ENCODE measurements around the gene TFDP1.

TFDP1 gene

GRCh38 chr13:113564331-113565023 is 20.1 kb upstream of the TFDP1 start:
- in situ Hi-C loops (cut with MboI; ENCODE audit: low pct_unique_long_range_greater_than_20kb, low sequenced_read_pairs) = no loop called here
- DNase-seq = no peak

GRCh38 chr13:113565526-113566226 is 18.9 kb upstream of the TFDP1 start:
- in situ Hi-C loops (cut with MboI; ENCODE audit: low pct_unique_long_range_greater_than_20kb, low sequenced_read_pairs) = no loop called here
- DNase-seq = no peak

GRCh38 chr13:113566227-113566561 is 18.4 kb upstream of the TFDP1 start:
- no peak for DNase-seq
- in situ Hi-C loops (cut with MboI; ENCODE audit: low pct_unique_long_range_greater_than_20kb, low sequenced_read_pairs) = no loop called here

GRCh38 chr13:113567681-113568080 is 16.9 kb upstream of the TFDP1 start:
- in situ Hi-C loops (cut with MboI; ENCODE audit: low pct_unique_long_range_greater_than_20kb, low sequenced_read_pairs) = no loop called here
- DNase-seq = no peak

GRCh38 chr13:113573065-113573464 is 11.5 kb upstream of the TFDP1 start:
- in situ Hi-C loops (cut with MboI; ENCODE audit: low pct_unique_long_range_greater_than_20kb, low sequenced_read_pairs) = no loop called here
- DNase-seq = no peak

GRCh38 chr13:113576597-113576996 is 8.0 kb upstream of the TFDP1 start:
- no peak for DNase-seq
- in situ Hi-C loops (cut with MboI; ENCODE audit: low pct_unique_long_range_greater_than_20kb, low sequenced_read_pairs) = no loop called here

GRCh38 chr13:113577881-113578435 is 6.6 kb upstream of the TFDP1 start:
- DNase-seq = no peak
- in situ Hi-C loops (cut with MboI; ENCODE audit: low pct_unique_long_range_greater_than_20kb, low sequenced_read_pairs) = no loop called here

- DNase-seq = no peak
- in situ Hi-C loops (cut with MboI; ENCODE audit: low pct_unique_long_range_greater_than_20kb, low sequenced_read_pairs) = no loop called here
Measured at GRCh38 chr13:113579686-113580085, 4.9 kb upstream of the TFDP1 start.

- in situ Hi-C loops (cut with MboI; ENCODE audit: low pct_unique_long_range_greater_than_20kb, low sequenced_read_pairs) = no loop called here
- no peak for DNase-seq
Measured at GRCh38 chr13:113581871-113582270, 2.7 kb upstream of the TFDP1 start.

GRCh38 chr13:113582841-113583631 is 1.5 kb upstream of the TFDP1 start:
- in situ Hi-C loops (cut with MboI; ENCODE audit: low pct_unique_long_range_greater_than_20kb, low sequenced_read_pairs) = no loop called here
- DNase-seq = no peak

- peak; percentile 30 for DNase-seq
- in situ Hi-C loops (cut with MboI; ENCODE audit: low pct_unique_long_range_greater_than_20kb, low sequenced_read_pairs) = no loop called here
Measured at GRCh38 chr13:113584870-113585671, 518 bp downstream of the TFDP1 start.

GRCh38 chr13:113585896-113586295 is 1.3 kb downstream of the TFDP1 start:
- in situ Hi-C loops (cut with MboI; ENCODE audit: low pct_unique_long_range_greater_than_20kb, low sequenced_read_pairs) = no loop called here

GRCh38 chr13:113586661-113587479 is 2.3 kb downstream of the TFDP1 start:
- peak; percentile 35 for DNase-seq
- in situ Hi-C loops (cut with MboI; ENCODE audit: low pct_unique_long_range_greater_than_20kb, low sequenced_read_pairs) = no loop called here

More at GRCh38 chr13:113585896-113586295, 1.3 kb downstream of the TFDP1 start:
- DNase-seq = no peak

GRCh38 chr13:113588394-113589111 is 4.0 kb downstream of the TFDP1 start:
- in situ Hi-C loops (cut with MboI; ENCODE audit: low pct_unique_long_range_greater_than_20kb, low sequenced_read_pairs) = no loop called here
- no peak for DNase-seq

GRCh38 chr13:113589251-113589960 is 4.9 kb downstream of the TFDP1 start:
- in situ Hi-C loops (cut with MboI; ENCODE audit: low pct_unique_long_range_greater_than_20kb, low sequenced_read_pairs) = no loop called here

GRCh38 chr13:113589961-113590339 is 5.4 kb downstream of the TFDP1 start:
- in situ Hi-C loops (cut with MboI; ENCODE audit: low pct_unique_long_range_greater_than_20kb, low sequenced_read_pairs) = no loop called here
- no peak for DNase-seq

More at GRCh38 chr13:113589251-113589960, 4.9 kb downstream of the TFDP1 start:
- no peak for DNase-seq

- no peak for DNase-seq
- in situ Hi-C loops (cut with MboI; ENCODE audit: low pct_unique_long_range_greater_than_20kb, low sequenced_read_pairs) = no loop called here
Measured at GRCh38 chr13:113591750-113592149, 7.2 kb downstream of the TFDP1 start.

All from KBM-7 (cell line).